ENCODE results near the gene ABCF2. TPM values are rescaled to one million over a fixed set of nuclear protein-coding genes. Genes with fewer than 3 reads are reported as not detected.

ABCF2 gene
- total and polyA plus RNA-seq, 4 donors = 23.6 to 38.3 (median 34.0) TPM

GRCh38 chr7:151178236-151178635 is 48.8 kb downstream of the ABCF2 start:
- DNase-seq (ENCODE audit: low read depth in 4 of 6, low spot score in 6 of 6) = no peak
- Histone ChIP-seq H3K27me3 (ENCODE audit: control insufficient read depth, insufficient read depth, low read length) (peaks cover 13% of the 10 kb centered on the region), H3K36me3 (ENCODE audit: control insufficient read depth, insufficient read depth, low read length) (no peaks in the 10 kb centered on the region), H3K4me3 (ENCODE audit: low read depth, low read length) (no peak overlapping the region), H3K9me3 (ENCODE audit: control insufficient read depth, insufficient read depth, low read length) (no peaks in the 10 kb centered on the region), H3K4me1 (ENCODE audit: control insufficient read depth, insufficient read depth, low read length) (peaks cover 12% of the 10 kb centered on the region), H3K27ac (ENCODE audit: low read depth, low read length) (no peak overlapping the region)
- whole genome bisulfite sequencing (ENCODE audit: insufficient coverage) = 79% methylated on average over 9 of the region's 9 CpGs

- DNase-seq (ENCODE audit: low read depth in 4 of 6, low spot score in 6 of 6) = no peak
- Histone ChIP-seq H3K36me3 (ENCODE audit: control insufficient read depth, insufficient read depth, low read length) (no peaks in the 10 kb centered on the region), H3K27ac (ENCODE audit: low read depth, low read length) (no peak overlapping the region), H3K9me3 (ENCODE audit: control insufficient read depth, insufficient read depth, low read length) (no peaks in the 10 kb centered on the region), H3K27me3 (ENCODE audit: control insufficient read depth, insufficient read depth, low read length) (peaks cover 21% of the 10 kb centered on the region), H3K4me1 (ENCODE audit: control insufficient read depth, insufficient read depth, low read length) (peaks cover 19% of the 10 kb centered on the region), H3K4me3 (ENCODE audit: low read depth, low read length) (no peak overlapping the region)
- 60% methylated on average over 1 of the region's 1 CpG for WGBS (ENCODE audit: insufficient coverage)
These were observed 49.7 kb downstream of the ABCF2 start for GRCh38 chr7:151177310-151177709.

- Histone ChIP-seq H3K4me1 (ENCODE audit: control insufficient read depth, insufficient read depth, low read length) (peaks cover 19% of the 10 kb centered on the region), H3K27me3 (ENCODE audit: control insufficient read depth, insufficient read depth, low read length) (peaks cover 21% of the 10 kb centered on the region), H3K36me3 (ENCODE audit: control insufficient read depth, insufficient read depth, low read length) (no peaks in the 10 kb centered on the region), H3K4me3 (ENCODE audit: low read depth, low read length) (no peak overlapping the region), H3K27ac (ENCODE audit: low read depth, low read length) (no peak overlapping the region), H3K9me3 (ENCODE audit: control insufficient read depth, insufficient read depth, low read length) (no peaks in the 10 kb centered on the region)
- WGBS (ENCODE audit: insufficient coverage) = 87% methylated on average over 9 of the region's 9 CpGs
- no peak for DNase-seq (ENCODE audit: low read depth in 4 of 6, low spot score in 6 of 6)
These were observed 50.6 kb downstream of the ABCF2 start for GRCh38 chr7:151176401-151176800.

- Histone ChIP-seq H3K4me3 (ENCODE audit: low read depth, low read length) (no peak overlapping the region), H3K36me3 (ENCODE audit: control insufficient read depth, insufficient read depth, low read length) (no peaks in the 10 kb centered on the region), H3K4me1 (ENCODE audit: control insufficient read depth, insufficient read depth, low read length) (peaks cover 16% of the 10 kb centered on the region), H3K9me3 (ENCODE audit: control insufficient read depth, insufficient read depth, low read length) (no peaks in the 10 kb centered on the region), H3K27me3 (ENCODE audit: control insufficient read depth, insufficient read depth, low read length) (peaks cover 21% of the 10 kb centered on the region), H3K27ac (ENCODE audit: low read depth, low read length) (no peak overlapping the region)
- DNase-seq (ENCODE audit: low read depth in 4 of 6, low spot score in 6 of 6) = no peak
- 78% methylated on average over 22 of the region's 23 CpGs for WGBS (ENCODE audit: insufficient coverage)
These were observed 51.2 kb downstream of the ABCF2 start for GRCh38 chr7:151175793-151176311.

GRCh38 chr7:151175047-151175792 is 51.8 kb downstream of the ABCF2 start:
- no peaks in the 10 kb centered on the region for H3K36me3 ChIP-seq (ENCODE audit: control insufficient read depth, insufficient read depth, low read length)
- H3K27ac ChIP-seq (ENCODE audit: low read depth, low read length) = no peak overlapping the region
- H3K4me3 ChIP-seq (ENCODE audit: low read depth, low read length) = no peak overlapping the region
- H3K9me3 ChIP-seq (ENCODE audit: control insufficient read depth, insufficient read depth, low read length) = no peaks in the 10 kb centered on the region
- no peak for DNase-seq (ENCODE audit: low read depth in 4 of 6, low spot score in 6 of 6)
- peaks cover 14% of the 10 kb centered on the region for H3K4me1 ChIP-seq (ENCODE audit: control insufficient read depth, insufficient read depth, low read length)
- 89% methylated on average over 16 of the region's 16 CpGs for WGBS (ENCODE audit: insufficient coverage)
- peaks cover 21% of the 10 kb centered on the region for H3K27me3 ChIP-seq (ENCODE audit: control insufficient read depth, insufficient read depth, low read length)

- peaks cover 11% of the 10 kb centered on the region for H3K4me1 ChIP-seq (ENCODE audit: control insufficient read depth, insufficient read depth, low read length)
- peaks cover 26% of the 10 kb centered on the region for H3K27me3 ChIP-seq (ENCODE audit: control insufficient read depth, insufficient read depth, low read length)
- H3K4me3 ChIP-seq (ENCODE audit: low read depth, low read length) = no peak overlapping the region
- WGBS (ENCODE audit: insufficient coverage) = 57% methylated on average over 77 of the region's 77 CpGs
- H3K27ac ChIP-seq (ENCODE audit: low read depth, low read length) = no peak overlapping the region
- DNase-seq (ENCODE audit: low read depth in 4 of 6, low spot score in 6 of 6) = peak in 1 of 6 donors; percentile 17
- H3K9me3 ChIP-seq (ENCODE audit: control insufficient read depth, insufficient read depth, low read length) = no peaks in the 10 kb centered on the region
- H3K36me3 ChIP-seq (ENCODE audit: control insufficient read depth, insufficient read depth, low read length) = no peaks in the 10 kb centered on the region
These were observed 52.6 kb downstream of the ABCF2 start for GRCh38 chr7:151174246-151175046.

GRCh38 chr7:151173386-151174245 is 53.4 kb downstream of the ABCF2 start:
- no peak for DNase-seq (ENCODE audit: low read depth in 4 of 6, low spot score in 6 of 6)
- Histone ChIP-seq H3K27ac (ENCODE audit: low read depth, low read length) (no peak overlapping the region), H3K4me1 (ENCODE audit: control insufficient read depth, insufficient read depth, low read length) (peaks cover 9% of the 10 kb centered on the region), H3K36me3 (ENCODE audit: control insufficient read depth, insufficient read depth, low read length) (no peaks in the 10 kb centered on the region), H3K27me3 (ENCODE audit: control insufficient read depth, insufficient read depth, low read length) (peaks cover 34% of the 10 kb centered on the region), H3K4me3 (ENCODE audit: low read depth, low read length) (no peak overlapping the region), H3K9me3 (ENCODE audit: control insufficient read depth, insufficient read depth, low read length) (no peaks in the 10 kb centered on the region)
- WGBS (ENCODE audit: insufficient coverage) = 84% methylated on average over 43 of the region's 43 CpGs

- Histone ChIP-seq H3K27ac (ENCODE audit: low read depth, low read length) (no peak overlapping the region), H3K4me1 (ENCODE audit: control insufficient read depth, insufficient read depth, low read length) (peaks cover 14% of the 10 kb centered on the region), H3K36me3 (ENCODE audit: control insufficient read depth, insufficient read depth, low read length) (no peaks in the 10 kb centered on the region), H3K4me3 (ENCODE audit: low read depth, low read length) (no peak overlapping the region), H3K27me3 (ENCODE audit: control insufficient read depth, insufficient read depth, low read length) (peaks cover 43% of the 10 kb centered on the region), H3K9me3 (ENCODE audit: control insufficient read depth, insufficient read depth, low read length) (no peaks in the 10 kb centered on the region)
- WGBS (ENCODE audit: insufficient coverage) = 17% methylated on average over 42 of the region's 42 CpGs
- peak; percentile 22 to 90 (median 57) for DNase-seq (ENCODE audit: low read depth in 4 of 6, low spot score in 6 of 6)
These were observed 54.5 kb downstream of the ABCF2 start for GRCh38 chr7:151172273-151173141.

All from spinal cord (tissue), 10 donors.